Keratinocyte (primary cell): ENCODE results near the gene PIK3C3.

ENCODE experiments used
- EZH2 ChIP-seq: IDR thresholded peaks from one replicate; pipeline ENCODE4 v1.6.1; 2012; ENCODE audit warnings: inconsistent platforms, mild to moderate bottlenecking, low read length, moderate library complexity
- TF ChIP-seq, protein P1 (sequence below), 3 experiments: IDR thresholded peaks in 1 of 3; conservative IDR thresholded peaks in 1 of 3; optimal IDR thresholded peaks in 1 of 3; 2 replicates in 2 of 3; 3 replicates in 1 of 3; pipeline versions ENCODE3 to v1.5.1; 2011; ENCODE audit warnings: low read length in 3 of 3, mild to moderate bottlenecking in 3 of 3, moderate library complexity in 2 of 3, control low read depth in 1 of 3, inconsistent platforms in 1 of 3; ENCODE audit not compliant: insufficient read depth in 2 of 3; ENCODE audit errors: extremely low read depth in 1 of 3

- TF ChIP-seq, protein P1, sequence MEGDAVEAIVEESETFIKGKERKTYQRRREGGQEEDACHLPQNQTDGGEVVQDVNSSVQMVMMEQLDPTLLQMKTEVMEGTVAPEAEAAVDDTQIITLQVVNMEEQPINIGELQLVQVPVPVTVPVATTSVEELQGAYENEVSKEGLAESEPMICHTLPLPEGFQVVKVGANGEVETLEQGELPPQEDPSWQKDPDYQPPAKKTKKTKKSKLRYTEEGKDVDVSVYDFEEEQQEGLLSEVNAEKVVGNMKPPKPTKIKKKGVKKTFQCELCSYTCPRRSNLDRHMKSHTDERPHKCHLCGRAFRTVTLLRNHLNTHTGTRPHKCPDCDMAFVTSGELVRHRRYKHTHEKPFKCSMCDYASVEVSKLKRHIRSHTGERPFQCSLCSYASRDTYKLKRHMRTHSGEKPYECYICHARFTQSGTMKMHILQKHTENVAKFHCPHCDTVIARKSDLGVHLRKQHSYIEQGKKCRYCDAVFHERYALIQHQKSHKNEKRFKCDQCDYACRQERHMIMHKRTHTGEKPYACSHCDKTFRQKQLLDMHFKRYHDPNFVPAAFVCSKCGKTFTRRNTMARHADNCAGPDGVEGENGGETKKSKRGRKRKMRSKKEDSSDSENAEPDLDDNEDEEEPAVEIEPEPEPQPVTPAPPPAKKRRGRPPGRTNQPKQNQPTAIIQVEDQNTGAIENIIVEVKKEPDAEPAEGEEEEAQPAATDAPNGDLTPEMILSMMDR (optimal IDR thresholded peaks at IDR 0.05 in 1 of 3, IDR thresholded peaks at IDR 0.05 in 1 of 3, conservative IDR thresholded peaks at IDR 0.05 in 1 of 3; ENCODE audit: extremely low read depth in 1 of 3, insufficient read depth in 2 of 3, low read length in 3 of 3) = no peak
- TF ChIP-seq EZH2 = no peak
These were observed 21.3 kb upstream of the PIK3C3 start for GRCh38 chr18:41933778-41934177.
